A549 (cell line): Measurements from ENCODE around the gene TSHZ3.

Source experiments
- CBX8 ChIP-seq: fragments of 200-600 bp; sonication (generic); IDR thresholded peaks from 2 replicates; pipeline ENCODE4 v1.6.1; 2016
- CTCF ChIP-seq: fragments of >200 bp; sonication (Bioruptor Twin); formaldehyde crosslinking; IDR thresholded peaks from 3 replicates; pipeline ENCODE4 v1.5.1; 2016
- EP300 ChIP-seq, 2 experiments: fragments of >200 bp; sonication (Bioruptor Twin); formaldehyde crosslinking; IDR thresholded peaks; 2 replicates in 1 of 2; 3 replicates in 1 of 2; pipeline ENCODE4 v1.6.1; 2016 to 2017
- HOXB5 ChIP-seq: fragments of 250-450 bp; sonication (Bioruptor Pico); IDR thresholded peaks from 2 replicates; pipeline ENCODE4 v1.5.0; 2020; ENCODE audit warnings: mild to moderate bottlenecking, moderate library complexity
- POLR2A ChIP-seq: IDR thresholded peaks from 2 replicates; pipeline ENCODE4 v1.6.1; 2012; ENCODE audit warnings: mild to moderate bottlenecking, low read length
- RAD21 ChIP-seq, 2 experiments: fragments of >200 bp in 1 of 2; sonication (Bioruptor Twin) in 1 of 2; formaldehyde crosslinking in 1 of 2; IDR thresholded peaks in 1 of 2; conservative IDR thresholded peaks in 1 of 2; 2 replicates in 1 of 2; 3 replicates in 1 of 2; pipeline ENCODE4 v1.6.1; 2012 to 2018; ENCODE audit warnings: inconsistent platforms in 1 of 2
- RNF2 ChIP-seq: fragments of 200-600 bp; sonication (generic); IDR thresholded peaks from 2 replicates; pipeline ENCODE4 v1.6.1; 2016; ENCODE audit warnings: low read depth, mild to moderate bottlenecking, antibody characterized with exemption, moderate library complexity, borderline replicate concordance
- TP53 ChIP-seq: fragments of 250-450 bp; sonication (Bioruptor Pico); IDR thresholded peaks from 2 replicates; pipeline ENCODE4 v1.5.0; 2021; ENCODE audit warnings: mild to moderate bottlenecking, moderate library complexity

GRCh38 chr19:31282346-31282745 is 66.9 kb downstream of the TSHZ3 start:
- TF ChIP-seq RNF2 (no peak), CTCF (no peak), POLR2A (no peak), RAD21 (conservative IDR thresholded peaks at IDR 0.05 in 1 of 2, IDR thresholded peaks at IDR 0.05 in 1 of 2) (no peak), HOXB5 (no peak), TP53 (CRISPR knock-in tag) (no peak), EP300 (IDR thresholded peaks at IDR 0.05) (no peak), CBX8 (no peak)
